K562 (cell line): ENCODE measurements around the gene OLFM4.

Experiments used
- ATF3 ChIP-seq, 2 experiments: fragments of 450-650 bp in 1 of 2; sonication (generic) in 1 of 2; formaldehyde crosslinking in 1 of 2; IDR thresholded peaks in 1 of 2; conservative IDR thresholded peaks in 1 of 2; 2 replicates each; pipeline versions ENCODE4 v1.6.1 to v1.8.1; 2016 to 2023; ENCODE audit warnings: mild to moderate bottlenecking in 2 of 2, moderate library complexity in 2 of 2, inconsistent platforms in 1 of 2, missing genetic modification reagents in 1 of 2
- EZH2 ChIP-seq: IDR thresholded peaks from 2 replicates; pipeline ENCODE4 v1.6.1; 2012; ENCODE audit warnings: low read depth, mild to moderate bottlenecking, inconsistent platforms, low read length, borderline replicate concordance
- LEF1 ChIP-seq: fragments of 450-650 bp; IDR thresholded peaks from 2 replicates; pipeline ENCODE4 v1.6.1; 2016; ENCODE audit warnings: mild to moderate bottlenecking
- POLR2A ChIP-seq: fragments of 450-650 bp; conservative IDR thresholded peaks from 2 replicates; pipeline ENCODE4 v1.6.1; 2016
- THRA ChIP-seq: fragments of 450-650 bp; IDR thresholded peaks from 2 replicates; pipeline ENCODE4 v1.6.1; 2017; ENCODE audit warnings: mild to moderate bottlenecking, moderate library complexity

GRCh38 chr13:52984881-52985363, 43.7 kb upstream of the OLFM4 start:
- TF ChIP-seq LEF1: no peak
- TF ChIP-seq EZH2: no peak
- no peak for TF ChIP-seq POLR2A
- TF ChIP-seq THRA: no peak
- no peak for TF ChIP-seq ATF3 (IDR thresholded peaks at IDR 0.05)
- TF ChIP-seq ATF3 (CRISPR knock-in tag; conservative IDR thresholded peaks at IDR 0.05): no peak
